Measurements from ENCODE around the gene PRKAR1B. TPM values are rescaled to one million over a fixed set of nuclear protein-coding genes. Genes with fewer than 3 reads are reported as not detected.

The PRKAR1B gene
- total RNA-seq, 1 donor from 2014 or later = 19.3 TPM

DNA sequence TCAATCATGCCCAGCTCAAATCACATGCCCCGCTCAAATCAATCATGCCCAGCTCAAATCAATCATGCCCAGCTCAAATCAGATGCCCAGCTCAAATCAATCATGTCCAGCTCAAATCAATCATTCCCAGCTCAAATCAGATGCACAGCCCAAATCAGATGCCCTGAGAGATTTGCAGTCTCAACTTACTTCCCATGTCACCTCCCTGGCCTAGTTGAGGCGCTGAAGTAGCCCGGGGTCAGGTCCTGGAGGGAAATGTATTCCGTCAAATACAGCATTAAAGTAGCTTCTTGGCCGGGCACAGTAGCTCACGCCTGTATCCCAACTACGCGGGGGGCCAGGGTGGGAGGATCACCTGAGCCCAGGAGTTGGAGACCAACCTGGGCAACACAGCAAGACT lies 15.7 kb upstream of the PRKAR1B start:
- Histone ChIP-seq H3K9me3 (ENCODE audit: control insufficient read depth in 3 of 3, low read length in 3 of 3) (no peaks in the 10 kb centered on the region), H3K27me3 (ENCODE audit: control insufficient read depth in 3 of 3, insufficient read depth in 3 of 3, low read length in 3 of 3) (no peaks in the 10 kb centered on the region), H3K4me1 (ENCODE audit: control insufficient read depth in 3 of 3, insufficient read depth in 3 of 3, low read length in 3 of 3) (peaks cover 5 to 14% (median 9%) of the 10 kb centered on the region in 3 donors), H3K36me3 (ENCODE audit: control insufficient read depth in 3 of 3, insufficient read depth in 3 of 3, low read length in 3 of 3) (peaks cover 31 to 33% (median 33%) of the 10 kb centered on the region in 3 donors), H3K9ac (ENCODE audit: low read depth in 1 of 3, low read length in 3 of 3) (no peak overlapping the region), H3K27ac (ENCODE audit: low read depth, low read length) (no peak overlapping the region), H3K4me3 (ENCODE audit: low read length in 3 of 3) (no peak overlapping the region)

DNA sequence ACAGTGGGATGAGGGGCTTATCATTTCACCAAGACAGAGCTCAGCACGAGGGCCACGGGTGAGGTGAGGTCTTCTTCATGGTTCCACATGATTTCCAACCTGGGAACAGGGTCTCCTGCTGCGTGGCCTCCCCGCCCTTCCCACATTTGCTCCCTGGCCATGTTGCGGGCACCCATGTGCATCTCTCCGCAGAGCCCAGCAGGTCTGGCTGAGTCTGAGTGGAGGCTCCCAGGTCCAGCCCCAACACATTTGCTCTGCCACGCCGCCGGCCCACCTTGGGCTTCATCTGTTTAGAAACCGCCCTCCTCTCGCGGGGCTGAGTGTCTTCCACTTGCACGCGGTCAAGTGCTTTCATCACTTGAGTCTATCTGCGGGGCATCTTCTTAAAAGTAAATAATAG lies 14.8 kb upstream of the PRKAR1B start:
- Histone ChIP-seq H3K9ac (ENCODE audit: low read depth in 1 of 3, low read length in 3 of 3) (no peak overlapping the region), H3K27me3 (ENCODE audit: control insufficient read depth in 3 of 3, insufficient read depth in 3 of 3, low read length in 3 of 3) (no peaks in the 10 kb centered on the region), H3K27ac (ENCODE audit: low read depth, low read length) (no peak overlapping the region), H3K4me3 (ENCODE audit: low read length in 3 of 3) (no peak overlapping the region), H3K4me1 (ENCODE audit: control insufficient read depth in 3 of 3, insufficient read depth in 3 of 3, low read length in 3 of 3) (peaks cover 5 to 14% (median 9%) of the 10 kb centered on the region in 3 donors), H3K9me3 (ENCODE audit: control insufficient read depth in 3 of 3, low read length in 3 of 3) (no peaks in the 10 kb centered on the region), H3K36me3 (ENCODE audit: control insufficient read depth in 3 of 3, insufficient read depth in 3 of 3, low read length in 3 of 3) (peaks cover 31 to 33% (median 33%) of the 10 kb centered on the region in 3 donors)

DNA sequence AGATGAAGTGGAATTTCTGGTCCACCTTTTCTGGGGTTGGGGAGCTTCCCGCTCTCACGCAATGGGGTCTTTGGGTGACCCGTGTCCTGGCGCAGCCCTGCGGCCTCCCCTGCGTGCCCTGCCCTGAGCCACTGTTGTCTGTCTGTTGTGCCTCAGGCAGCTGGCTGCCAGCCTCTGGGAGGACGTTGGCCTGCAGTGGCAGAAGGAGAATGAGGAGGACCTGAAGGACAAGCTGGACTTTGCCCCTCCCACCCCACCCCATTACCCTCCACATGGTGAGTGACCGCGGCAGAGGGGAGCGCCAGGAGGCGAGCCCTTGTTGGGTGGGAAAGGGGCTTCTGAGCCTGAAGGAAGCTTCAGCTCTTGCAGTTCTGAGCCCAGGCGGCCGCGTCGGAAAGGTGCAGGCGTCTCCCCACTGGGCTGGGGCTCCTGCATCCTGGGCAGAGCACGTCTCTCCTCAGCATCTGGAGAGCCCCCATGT lies 14.2 kb upstream of the PRKAR1B start:
- peaks cover 5 to 14% (median 9%) of the 10 kb centered on the region in 3 donors for H3K4me1 ChIP-seq (ENCODE audit: control insufficient read depth in 3 of 3, insufficient read depth in 3 of 3, low read length in 3 of 3)
- no peaks in the 10 kb centered on the region for H3K27me3 ChIP-seq (ENCODE audit: control insufficient read depth in 3 of 3, insufficient read depth in 3 of 3, low read length in 3 of 3)
- peaks cover 30 to 33% (median 31%) of the 10 kb centered on the region in 3 donors for H3K36me3 ChIP-seq (ENCODE audit: control insufficient read depth in 3 of 3, insufficient read depth in 3 of 3, low read length in 3 of 3)
- H3K4me3 ChIP-seq (ENCODE audit: low read length in 3 of 3) = no peak overlapping the region
- H3K9me3 ChIP-seq (ENCODE audit: control insufficient read depth in 3 of 3, low read length in 3 of 3) = no peaks in the 10 kb centered on the region
- no peak overlapping the region for H3K9ac ChIP-seq (ENCODE audit: low read depth in 1 of 3, low read length in 3 of 3)
- no peak overlapping the region for H3K27ac ChIP-seq (ENCODE audit: low read depth, low read length)

DNA sequence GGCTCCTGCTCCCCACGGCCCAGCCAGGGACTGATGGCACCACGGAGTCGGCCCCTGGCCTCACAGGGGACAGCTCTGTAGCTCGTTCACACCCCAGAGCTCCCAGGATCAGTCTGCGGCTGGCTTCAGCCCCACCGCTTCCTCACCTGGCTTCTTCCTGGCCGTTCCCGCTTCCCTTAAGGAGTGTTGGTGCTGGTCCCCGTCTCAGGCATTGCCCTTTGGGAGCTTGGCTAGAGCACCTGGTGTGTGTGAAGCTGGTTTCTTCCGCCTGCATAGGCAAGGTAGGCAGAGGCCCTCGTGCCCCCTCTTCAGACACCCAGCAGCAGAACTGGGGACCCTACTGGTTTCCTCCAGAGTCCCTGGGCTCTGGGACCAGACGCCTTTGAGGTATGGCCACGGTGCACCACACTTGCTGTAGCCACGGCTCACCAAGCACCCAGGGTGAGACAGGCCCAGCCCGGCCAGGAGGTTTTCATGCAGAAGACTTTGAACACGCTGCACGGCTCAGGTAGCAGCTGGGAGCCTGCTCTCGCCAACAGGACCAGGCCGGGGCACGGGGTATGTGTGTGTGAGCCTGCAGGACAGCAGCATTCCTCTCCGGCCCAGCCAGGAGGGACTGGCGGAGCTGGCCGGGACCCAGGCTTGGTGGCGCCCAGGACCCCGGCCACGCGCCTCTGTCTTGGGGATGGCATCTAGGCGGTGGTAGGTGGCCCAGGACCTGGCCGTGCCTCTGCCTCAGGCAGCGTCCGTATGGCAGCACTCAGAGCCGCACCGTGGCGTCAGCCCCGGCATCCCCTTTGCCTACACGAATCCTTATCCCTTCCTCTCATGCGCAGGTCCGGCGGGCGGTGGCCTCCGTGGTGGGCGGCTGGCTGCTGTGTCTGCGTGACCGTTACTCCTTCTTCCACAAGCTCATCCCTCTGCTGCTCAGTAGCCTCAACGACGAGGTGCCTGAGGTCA lies 13.2 kb upstream of the PRKAR1B start:
- no peak overlapping the region for H3K4me3 ChIP-seq (ENCODE audit: low read length in 3 of 3)
- no peaks in the 10 kb centered on the region for H3K27me3 ChIP-seq (ENCODE audit: control insufficient read depth in 3 of 3, insufficient read depth in 3 of 3, low read length in 3 of 3)
- H3K9me3 ChIP-seq (ENCODE audit: control insufficient read depth in 3 of 3, low read length in 3 of 3) = peaks cover 0 to 1% (median 0%) of the 10 kb centered on the region in 3 donors
- H3K9ac ChIP-seq (ENCODE audit: low read depth in 1 of 3, low read length in 3 of 3) = no peak overlapping the region
- peaks cover 5 to 14% (median 9%) of the 10 kb centered on the region in 3 donors for H3K4me1 ChIP-seq (ENCODE audit: control insufficient read depth in 3 of 3, insufficient read depth in 3 of 3, low read length in 3 of 3)
- H3K27ac ChIP-seq (ENCODE audit: low read depth, low read length) = no peak overlapping the region
- H3K36me3 ChIP-seq (ENCODE audit: control insufficient read depth in 3 of 3, insufficient read depth in 3 of 3, low read length in 3 of 3) = peaks cover 27 to 31% (median 29%) of the 10 kb centered on the region in 3 donors

DNA sequence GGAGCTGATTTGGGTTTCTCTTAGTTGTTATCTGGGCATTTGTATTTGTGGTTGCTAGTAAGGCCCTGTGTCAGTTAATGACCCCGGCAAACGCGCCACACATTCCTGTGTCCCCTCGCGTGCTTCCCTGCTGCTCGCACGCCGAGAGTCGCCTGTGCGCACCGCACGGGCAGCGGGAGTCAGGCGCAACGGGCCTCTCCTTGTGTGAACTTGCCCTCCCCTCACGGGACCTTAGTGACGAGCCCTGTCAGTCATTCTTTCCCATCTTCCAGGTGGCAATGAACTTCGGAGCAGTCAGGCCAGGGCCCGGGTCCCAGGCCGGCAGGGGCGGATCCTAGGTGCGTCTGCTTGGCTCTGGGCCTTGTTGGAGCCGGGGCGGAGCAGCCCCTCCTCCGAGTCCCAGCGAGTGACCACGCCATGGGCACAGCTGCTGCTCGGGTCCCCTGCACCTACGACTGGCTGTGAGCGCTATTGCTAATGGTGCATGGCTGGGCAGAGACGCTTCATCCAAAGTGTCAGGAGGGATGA lies 12.4 kb upstream of the PRKAR1B start:
- no peak overlapping the region for H3K9ac ChIP-seq (ENCODE audit: low read depth in 1 of 3, low read length in 3 of 3)
- no peaks in the 10 kb centered on the region for H3K27me3 ChIP-seq (ENCODE audit: control insufficient read depth in 3 of 3, insufficient read depth in 3 of 3, low read length in 3 of 3)
- no peak overlapping the region for H3K27ac ChIP-seq (ENCODE audit: low read depth, low read length)
- H3K36me3 ChIP-seq (ENCODE audit: control insufficient read depth in 3 of 3, insufficient read depth in 3 of 3, low read length in 3 of 3) = peaks cover 27 to 30% (median 29%) of the 10 kb centered on the region in 3 donors
- H3K4me3 ChIP-seq (ENCODE audit: low read length in 3 of 3) = no peak overlapping the region
- H3K9me3 ChIP-seq (ENCODE audit: control insufficient read depth in 3 of 3, low read length in 3 of 3) = peaks cover 0 to 6% (median 3%) of the 10 kb centered on the region in 3 donors
- H3K4me1 ChIP-seq (ENCODE audit: control insufficient read depth in 3 of 3, insufficient read depth in 3 of 3, low read length in 3 of 3) = peaks cover 5 to 14% (median 9%) of the 10 kb centered on the region in 3 donors

DNA sequence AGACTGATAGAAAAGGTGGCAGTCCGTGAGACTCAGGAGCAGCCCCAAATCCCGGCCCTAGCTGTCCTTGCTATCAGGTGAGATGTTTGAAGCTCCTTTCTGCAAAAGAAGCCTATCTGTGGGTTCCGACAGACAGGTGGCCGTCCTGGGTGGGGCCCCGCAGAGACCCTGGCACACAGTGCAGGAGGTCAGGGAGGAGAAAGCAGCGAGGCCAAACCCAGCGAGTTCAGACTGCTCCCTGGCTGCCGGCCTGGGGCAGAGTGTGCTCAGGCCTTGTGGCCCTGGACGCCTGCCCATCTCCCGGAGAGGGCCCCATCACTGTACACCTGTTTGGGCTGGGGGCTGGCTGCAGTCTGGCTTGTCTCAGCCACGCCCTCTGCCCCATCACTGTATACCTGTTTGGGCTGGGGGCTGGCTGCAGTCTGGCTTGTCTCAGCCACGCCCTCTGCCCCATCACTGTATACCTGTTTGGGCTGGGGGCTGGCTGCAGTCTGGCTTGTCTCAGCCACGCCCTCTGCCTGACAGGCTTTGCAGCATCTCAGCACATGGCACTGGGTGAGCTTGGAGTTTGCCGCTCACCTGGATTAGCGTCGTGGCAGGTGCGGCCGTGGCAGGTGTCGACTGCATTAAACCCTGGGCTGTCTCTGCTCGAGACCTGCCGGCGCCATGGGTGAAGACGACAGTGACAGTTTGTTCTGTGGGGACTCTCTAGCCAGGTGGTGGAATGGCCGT lies 11.8 kb upstream of the PRKAR1B start:
- H3K27me3 ChIP-seq (ENCODE audit: control insufficient read depth in 3 of 3, insufficient read depth in 3 of 3, low read length in 3 of 3) = no peaks in the 10 kb centered on the region
- H3K4me3 ChIP-seq (ENCODE audit: low read length in 3 of 3) = no peak overlapping the region
- peak overlapping the region; percentile 21 for H3K27ac ChIP-seq (ENCODE audit: low read depth, low read length)
- H3K4me1 ChIP-seq (ENCODE audit: control insufficient read depth in 3 of 3, insufficient read depth in 3 of 3, low read length in 3 of 3) = peaks cover 5 to 14% (median 9%) of the 10 kb centered on the region in 3 donors
- H3K9me3 ChIP-seq (ENCODE audit: control insufficient read depth in 3 of 3, low read length in 3 of 3) = peaks cover 0 to 6% (median 3%) of the 10 kb centered on the region in 3 donors
- H3K9ac ChIP-seq (ENCODE audit: low read depth in 1 of 3, low read length in 3 of 3) = peak overlapping the region in 1 of 3 donors; percentile 50
- peaks cover 29 to 31% (median 30%) of the 10 kb centered on the region in 3 donors for H3K36me3 ChIP-seq (ENCODE audit: control insufficient read depth in 3 of 3, insufficient read depth in 3 of 3, low read length in 3 of 3)

DNA sequence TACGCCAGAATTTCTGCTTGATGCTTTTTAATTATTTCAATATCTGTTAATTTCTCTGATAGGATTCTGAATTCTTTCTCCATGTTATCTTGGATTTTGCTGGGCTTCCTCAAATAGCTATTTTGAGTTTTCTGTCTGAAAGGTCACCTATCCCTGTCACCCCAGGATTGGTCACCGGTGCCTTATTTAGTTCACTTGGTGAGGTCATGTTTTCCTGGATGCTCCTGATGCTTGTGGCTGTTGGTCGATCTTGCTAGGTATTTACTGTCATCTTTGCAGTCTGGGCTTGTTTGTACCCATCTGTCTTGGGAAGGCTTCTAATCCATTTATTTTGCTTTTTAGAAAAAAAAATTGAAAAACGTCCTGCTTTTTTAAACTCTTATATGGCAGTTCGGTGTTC lies 11.2 kb upstream of the PRKAR1B start:
- Histone ChIP-seq H3K9me3 (ENCODE audit: control insufficient read depth in 3 of 3, low read length in 3 of 3) (peaks cover 0 to 6% (median 3%) of the 10 kb centered on the region in 3 donors), H3K27ac (ENCODE audit: low read depth, low read length) (peak overlapping the region; percentile 21), H3K9ac (ENCODE audit: low read depth in 1 of 3, low read length in 3 of 3) (peak overlapping the region in 1 of 3 donors; percentile 50), H3K4me3 (ENCODE audit: low read length in 3 of 3) (no peak overlapping the region), H3K27me3 (ENCODE audit: control insufficient read depth in 3 of 3, insufficient read depth in 3 of 3, low read length in 3 of 3) (no peaks in the 10 kb centered on the region), H3K36me3 (ENCODE audit: control insufficient read depth in 3 of 3, insufficient read depth in 3 of 3, low read length in 3 of 3) (peaks cover 29 to 31% (median 30%) of the 10 kb centered on the region in 3 donors), H3K4me1 (ENCODE audit: control insufficient read depth in 3 of 3, insufficient read depth in 3 of 3, low read length in 3 of 3) (peaks cover 5 to 14% (median 9%) of the 10 kb centered on the region in 3 donors)

DNA sequence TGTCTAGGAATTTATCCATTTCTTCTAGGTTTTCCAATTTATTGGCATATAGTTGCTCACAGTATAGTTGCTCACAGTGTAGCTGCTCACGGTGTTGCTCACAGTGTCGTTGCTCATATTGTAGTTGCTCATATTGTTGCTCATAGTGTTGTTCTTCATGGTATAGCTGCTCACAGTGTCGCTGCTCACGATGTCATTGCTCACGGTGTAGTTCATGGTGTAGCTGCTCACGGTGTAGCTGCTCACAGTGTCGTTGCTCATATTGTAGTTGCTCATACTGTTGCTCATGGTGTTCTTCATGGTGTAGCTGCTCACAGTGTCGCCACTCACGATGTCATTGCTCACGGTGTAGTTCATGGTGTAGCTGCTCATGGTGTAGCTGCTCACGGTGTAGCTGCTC lies 7.7 kb upstream of the PRKAR1B start:
- Histone ChIP-seq H3K4me1 (ENCODE audit: control insufficient read depth in 3 of 3, insufficient read depth in 3 of 3, low read length in 3 of 3) (peaks cover 27 to 42% (median 36%) of the 10 kb centered on the region in 3 donors), H3K9ac (ENCODE audit: low read depth in 1 of 3, low read length in 3 of 3) (no peak overlapping the region), H3K27me3 (ENCODE audit: control insufficient read depth in 3 of 3, insufficient read depth in 3 of 3, low read length in 3 of 3) (no peaks in the 10 kb centered on the region), H3K27ac (ENCODE audit: low read depth, low read length) (no peak overlapping the region), H3K36me3 (ENCODE audit: control insufficient read depth in 3 of 3, insufficient read depth in 3 of 3, low read length in 3 of 3) (peaks cover 11 to 21% (median 12%) of the 10 kb centered on the region in 3 donors), H3K9me3 (ENCODE audit: control insufficient read depth in 3 of 3, low read length in 3 of 3) (peaks cover 0 to 6% (median 3%) of the 10 kb centered on the region in 3 donors), H3K4me3 (ENCODE audit: low read length in 3 of 3) (peak overlapping the region in 1 of 3 donors; percentile 2)

DNA sequence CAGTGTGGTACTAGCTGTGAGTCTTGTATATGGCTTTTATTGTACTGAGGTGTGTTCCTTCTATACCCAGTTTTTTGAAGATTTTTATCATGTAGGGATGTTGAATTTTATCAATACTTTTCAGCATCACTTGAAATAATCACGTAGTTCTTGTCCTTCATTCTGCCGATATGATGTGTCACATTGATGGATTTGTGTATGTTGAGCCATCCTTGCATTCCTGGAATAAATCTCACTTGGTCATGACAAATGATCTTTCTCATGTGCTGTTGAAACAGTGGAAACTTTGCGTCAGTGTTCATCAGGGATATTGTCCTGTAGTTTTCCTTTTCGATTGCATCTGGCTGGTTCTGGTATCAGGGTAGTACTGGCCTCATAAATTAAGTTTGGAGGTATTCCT lies 7.1 kb upstream of the PRKAR1B start:
- no peak overlapping the region for H3K27ac ChIP-seq (ENCODE audit: low read depth, low read length)
- peaks cover 27 to 45% (median 40%) of the 10 kb centered on the region in 3 donors for H3K4me1 ChIP-seq (ENCODE audit: control insufficient read depth in 3 of 3, insufficient read depth in 3 of 3, low read length in 3 of 3)
- H3K9ac ChIP-seq (ENCODE audit: low read depth in 1 of 3, low read length in 3 of 3) = no peak overlapping the region
- no peaks in the 10 kb centered on the region for H3K27me3 ChIP-seq (ENCODE audit: control insufficient read depth in 3 of 3, insufficient read depth in 3 of 3, low read length in 3 of 3)
- peaks cover 12 to 21% (median 15%) of the 10 kb centered on the region in 3 donors for H3K36me3 ChIP-seq (ENCODE audit: control insufficient read depth in 3 of 3, insufficient read depth in 3 of 3, low read length in 3 of 3)
- no peak overlapping the region for H3K4me3 ChIP-seq (ENCODE audit: low read length in 3 of 3)
- H3K9me3 ChIP-seq (ENCODE audit: control insufficient read depth in 3 of 3, low read length in 3 of 3) = peaks cover 0 to 6% (median 3%) of the 10 kb centered on the region in 3 donors
